SK-MEL-5 (cell line): Measurements from ENCODE around the gene CTSH. TPM values are rescaled to one million over a fixed set of nuclear protein-coding genes. Genes with fewer than 3 reads are reported as not detected.

ENCODE experiments used
- DNase-seq: peaks from one replicate; pipeline ENCODE4 v3.0.0-alpha.2; 2016; ENCODE audit warnings: low read depth, low spot score
- in situ Hi-C: cut with HindIII; loops from 2 replicates; pipeline ENCODE4 v1.10.0; 2016; ENCODE audit warnings: low sequenced_read_pairs, high pct_unique_total_duplicates, low pct_unique_long_range_greater_than_20kb
- total RNA-seq: library from RNA; depleted of rRNA; stranded (reverse); fragments of >200 nt; shearing (Covaris generic); gene quantifications from 2 replicates; pipeline ENCODE4 v1.2.3, GENCODE V29; 2014

CTSH gene
- total RNA-seq, 1 experiment from 2014 or later, result 334 TPM

DNA sequence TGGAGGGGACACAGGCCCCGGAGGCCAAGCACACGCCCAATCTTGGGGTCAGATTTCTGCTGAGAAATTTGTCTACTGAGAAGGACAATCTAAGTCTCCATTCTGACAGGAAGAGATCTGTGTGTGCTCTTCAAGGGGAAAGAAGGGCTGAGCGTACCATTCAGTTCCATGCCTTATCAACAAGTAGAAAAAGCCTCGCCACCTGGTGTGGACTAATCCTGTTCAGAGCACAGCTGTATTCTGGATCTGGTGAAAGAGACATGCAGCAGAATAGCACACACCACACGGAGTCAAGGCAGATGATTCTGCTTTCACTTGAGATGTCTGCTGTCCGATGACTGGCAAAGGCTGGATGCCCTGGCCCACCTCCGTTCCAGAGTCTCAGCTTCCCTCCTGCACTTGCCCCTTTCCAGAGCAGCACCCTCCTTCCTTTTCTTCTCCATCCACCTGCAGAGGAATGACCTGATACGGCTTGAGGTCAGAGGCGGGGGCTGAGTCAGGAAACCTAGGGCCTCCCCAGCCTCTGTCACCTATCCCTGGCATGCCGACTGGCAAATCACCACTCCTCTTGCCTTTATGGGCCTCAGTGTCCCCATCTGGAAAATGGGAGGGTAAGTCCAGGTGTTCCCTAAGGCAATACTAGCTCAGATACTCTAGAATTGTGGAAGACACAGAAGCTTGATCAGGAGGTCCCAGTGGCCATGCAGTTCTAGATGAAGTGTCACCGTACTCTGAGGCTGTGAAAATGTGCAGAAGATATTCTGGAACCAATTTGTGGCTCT is 36.9 kb upstream of the CTSH start:
- no peak for DNase-seq
- in situ Hi-C loops, result no loop called here

DNA sequence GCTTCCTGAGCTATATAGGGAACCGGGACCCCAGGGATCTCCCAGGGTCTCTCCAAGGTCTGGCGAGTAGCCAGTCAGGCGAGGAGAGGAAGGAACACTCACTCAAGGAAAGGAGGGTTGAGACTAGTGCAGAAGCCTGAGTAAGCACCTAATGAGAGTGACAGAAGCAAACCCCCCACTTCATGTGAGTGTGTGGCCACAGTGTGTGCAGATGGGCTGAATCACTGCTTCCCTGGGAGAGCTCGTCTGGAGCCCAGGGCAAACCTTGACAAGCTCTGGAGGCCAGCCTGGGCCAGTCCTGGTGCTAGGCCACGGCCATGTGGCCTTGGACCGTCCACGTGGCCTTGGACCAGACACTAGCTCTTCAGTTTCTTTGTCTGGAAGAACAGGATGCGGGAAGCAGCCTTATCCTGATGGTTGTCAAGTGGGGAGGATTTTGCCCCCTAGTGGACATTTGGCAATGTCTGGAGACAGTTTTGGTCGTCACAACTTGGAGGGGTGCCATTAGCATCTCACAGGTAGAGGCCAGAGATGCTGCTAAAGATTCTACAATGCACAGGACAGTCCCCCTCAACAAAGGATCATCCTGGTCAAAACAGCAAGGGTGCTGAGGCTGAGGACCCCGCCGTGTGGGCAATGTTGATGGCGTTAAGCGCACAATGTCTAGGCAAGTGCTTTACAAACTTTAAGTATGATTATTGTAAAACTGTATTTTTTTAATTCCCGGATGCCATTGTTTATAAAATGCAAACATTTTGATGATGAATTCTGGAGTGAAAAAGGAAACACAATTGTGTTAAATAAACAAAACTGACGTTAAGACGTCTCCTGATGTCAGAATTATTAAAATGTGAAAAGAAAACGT is 34.8 kb upstream of the CTSH start:
- in situ Hi-C loops, result no loop called here
- DNase-seq, result peak; percentile 96

DNA sequence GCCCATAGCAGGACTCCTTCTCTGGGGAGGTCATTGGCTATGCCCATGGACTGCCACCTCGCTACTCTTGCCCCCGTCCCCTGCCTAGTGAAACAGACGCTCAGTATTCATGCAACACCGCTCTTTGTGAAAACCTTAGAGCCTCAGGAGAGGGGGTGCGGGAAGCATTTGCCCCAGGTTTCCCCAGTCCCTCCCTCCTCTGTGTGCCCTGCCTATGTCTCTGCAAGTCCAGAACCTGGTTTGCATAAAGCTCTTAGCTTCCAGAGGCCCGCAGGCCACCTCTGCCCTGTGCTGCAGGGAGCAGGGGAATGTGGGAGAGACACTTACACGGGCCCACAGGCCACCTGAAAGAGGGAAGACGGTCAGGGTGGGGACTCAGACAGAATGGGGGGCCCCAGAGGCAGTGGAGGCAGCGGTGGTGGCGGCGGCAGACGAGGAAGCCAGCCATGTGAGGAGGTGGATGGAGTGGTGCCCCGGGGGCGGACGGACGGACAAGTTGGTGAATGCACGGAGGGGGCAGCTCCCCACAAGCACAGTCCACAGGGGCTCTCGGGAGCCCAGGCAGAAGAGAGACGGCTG is 33.8 kb upstream of the CTSH start:
- in situ Hi-C loops, result no loop called here
- no peak for DNase-seq

DNA sequence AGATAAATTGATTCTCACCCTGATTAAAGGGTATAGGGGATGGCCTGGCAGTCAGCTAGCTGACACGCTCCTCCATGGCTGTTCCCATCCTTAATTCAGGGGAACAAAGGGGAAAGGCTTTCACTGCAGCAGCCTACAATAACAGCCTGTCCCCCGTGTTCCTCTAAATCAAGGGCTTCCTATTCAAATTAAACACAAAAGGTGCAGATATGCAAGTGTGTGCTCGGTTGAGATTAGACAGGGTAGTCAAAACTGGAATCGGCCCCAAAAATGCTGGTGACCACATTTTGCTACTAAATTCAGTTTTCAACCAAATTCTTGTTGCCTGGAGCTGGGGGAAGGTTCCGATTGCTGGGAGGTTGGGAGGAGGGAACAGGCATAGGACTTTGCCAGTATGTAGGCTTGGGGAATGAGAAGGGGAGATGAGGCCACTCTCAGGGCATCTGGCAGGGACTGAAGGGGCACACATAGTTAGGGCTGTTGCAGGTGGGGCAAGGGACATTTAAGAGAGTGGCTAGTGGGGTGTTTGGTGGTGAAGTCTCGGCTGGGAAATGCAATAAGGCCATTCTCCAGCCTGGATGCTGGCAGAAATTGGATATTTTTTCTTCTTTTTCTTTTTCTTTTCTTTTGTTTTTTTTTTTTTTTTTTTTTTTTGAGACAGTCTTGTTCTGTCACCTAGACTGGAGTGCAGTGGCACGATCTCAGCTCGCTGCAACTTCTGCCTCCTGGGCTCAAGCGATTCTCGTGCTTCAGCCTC is 32.9 kb upstream of the CTSH start:
- in situ Hi-C loops, result no loop called here
- DNase-seq, result no peak

DNA sequence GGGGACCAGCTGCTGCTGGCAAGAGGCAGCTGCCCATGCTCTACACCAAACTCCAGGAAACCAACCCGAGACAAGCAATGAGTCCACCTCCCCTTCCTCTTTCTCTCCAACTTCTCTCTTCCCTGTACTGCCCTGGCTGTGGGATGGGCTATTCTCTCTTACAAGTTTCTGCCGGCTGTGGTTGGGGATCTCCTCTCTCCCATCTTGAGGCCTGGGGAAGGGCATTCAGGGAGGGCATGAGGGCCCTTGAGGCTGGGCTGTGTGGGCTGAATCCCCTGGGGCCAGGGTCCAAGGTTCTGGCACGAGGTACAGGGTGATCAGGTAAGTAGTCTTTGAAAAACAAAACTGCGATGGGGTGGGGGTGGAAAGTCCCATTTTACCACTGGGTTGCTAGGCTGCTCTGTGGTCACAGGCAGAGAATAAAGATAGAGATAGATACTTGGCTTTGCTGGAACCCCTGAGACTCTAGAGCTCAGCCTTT is 32.3 kb upstream of the CTSH start:
- DNase-seq, result no peak
- in situ Hi-C loops, result no loop called here

DNA sequence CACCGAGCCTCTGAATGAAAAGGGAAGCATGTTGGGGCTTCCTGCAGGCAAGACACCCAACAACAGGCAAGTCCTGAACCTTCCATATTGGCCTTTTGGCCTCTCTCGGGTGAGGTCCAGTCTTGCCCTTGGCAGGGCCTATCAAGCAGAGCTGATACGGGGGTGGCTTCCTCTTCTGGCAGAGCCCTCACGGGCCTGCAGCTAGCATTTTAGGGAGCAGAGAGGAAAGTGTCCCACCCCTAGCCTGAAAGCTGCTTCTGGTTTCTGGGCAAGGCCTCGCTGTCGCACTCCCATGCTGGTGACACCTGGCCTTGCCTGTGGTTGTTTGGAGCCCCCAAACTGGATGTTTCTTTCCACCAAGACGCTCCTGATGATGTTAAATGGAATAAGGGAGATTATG is 31.8 kb upstream of the CTSH start:
- in situ Hi-C loops, result no loop called here
- DNase-seq, result no peak

DNA sequence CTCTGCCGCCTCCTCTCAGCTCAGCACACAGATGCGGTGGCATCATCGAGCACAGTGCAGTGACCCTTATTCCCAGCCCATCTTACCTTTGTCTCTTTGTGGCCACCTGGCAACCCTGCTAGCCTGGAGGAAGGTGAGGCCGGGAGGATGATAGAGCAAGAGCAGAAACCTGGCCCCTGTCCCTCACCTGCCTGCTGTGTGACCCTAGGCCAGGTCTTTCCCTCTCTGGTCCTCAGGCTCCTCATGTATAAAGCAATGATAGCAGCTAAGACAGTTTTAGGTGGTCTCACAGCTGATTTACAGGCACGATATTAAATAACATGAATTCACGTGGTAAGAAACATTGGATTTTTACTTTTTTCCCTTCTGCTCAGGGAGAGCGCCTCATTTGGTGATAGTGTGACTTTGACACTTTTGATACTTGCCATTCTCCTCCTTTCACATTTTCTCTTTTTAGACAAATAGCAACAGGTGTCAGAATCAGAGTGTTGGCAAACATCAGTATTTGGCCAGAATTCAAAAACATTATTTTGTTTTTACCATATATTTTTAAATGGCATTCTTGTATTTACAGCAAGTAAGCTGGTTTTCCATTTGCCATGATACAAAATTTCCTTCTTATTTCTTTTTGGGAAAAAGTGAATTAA is 29.5 kb upstream of the CTSH start:
- no peak for DNase-seq
- in situ Hi-C loops, result no loop called here

DNA sequence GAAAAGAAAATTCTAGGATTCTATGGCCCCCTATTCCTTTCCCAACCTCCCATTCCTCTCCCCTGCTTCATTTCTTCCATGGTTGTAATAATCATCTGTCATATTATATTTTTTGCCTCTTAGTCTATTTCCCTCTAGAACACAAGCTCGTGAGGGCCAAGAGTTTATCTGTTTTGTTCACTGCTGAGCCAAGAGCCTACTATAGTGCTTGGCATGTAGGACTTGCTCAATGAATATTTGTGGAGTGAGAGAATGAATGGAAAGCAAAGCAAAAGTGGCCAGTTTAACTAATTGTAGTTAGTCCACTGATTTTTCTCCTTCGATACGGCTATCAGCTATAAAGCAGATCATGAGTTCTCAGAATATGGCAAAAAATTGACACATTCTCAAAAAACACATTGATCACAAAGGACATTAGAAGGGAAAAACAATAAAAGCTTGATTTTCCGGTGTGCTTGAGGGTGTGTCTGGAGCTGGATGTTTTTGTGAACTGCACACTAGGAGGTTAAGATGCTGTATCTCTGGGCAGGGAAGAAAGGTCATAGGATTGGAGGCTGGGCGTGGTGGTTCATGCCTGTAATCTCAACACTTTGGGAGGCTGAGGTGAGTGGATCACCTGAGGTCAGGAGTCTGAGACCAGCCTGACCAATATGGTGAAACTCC is 25.0 kb upstream of the CTSH start:
- DNase-seq, result no peak
- in situ Hi-C loops, result no loop called here

DNA sequence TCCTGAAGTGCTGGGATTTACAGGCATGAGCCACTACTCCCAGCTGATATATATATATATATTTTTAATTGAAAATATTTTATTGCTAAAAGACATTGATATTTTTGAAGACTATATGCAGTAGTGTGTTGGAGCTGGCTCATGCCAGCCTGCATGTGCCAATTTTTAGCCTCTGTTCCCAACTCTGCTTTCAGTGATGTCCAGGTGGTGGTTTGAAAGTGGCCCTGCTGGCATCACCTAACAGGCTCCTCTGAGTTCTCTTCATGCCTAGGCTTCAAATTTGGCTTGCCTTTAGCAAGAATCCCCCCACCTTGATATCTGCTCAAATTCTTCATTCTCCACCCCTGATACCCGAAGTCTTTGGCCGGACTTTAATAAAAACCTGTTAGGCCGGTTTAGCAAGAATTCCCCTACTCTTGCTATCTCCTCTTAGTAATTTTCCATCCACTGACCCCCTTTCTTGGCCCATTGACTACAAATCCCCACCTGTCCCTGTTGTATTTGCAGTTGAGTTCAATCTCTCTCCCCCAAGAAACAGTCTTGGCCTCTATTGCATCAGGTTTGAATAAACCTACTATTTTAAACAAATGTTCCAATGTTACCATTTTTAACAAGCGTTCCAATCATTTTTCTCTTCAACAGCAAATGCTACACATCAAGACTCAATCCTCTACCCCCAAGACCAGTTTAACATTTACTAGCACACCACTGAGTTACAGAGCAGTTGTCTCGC is 23.9 kb upstream of the CTSH start:
- in situ Hi-C loops, result no loop called here
- DNase-seq, result no peak

DNA sequence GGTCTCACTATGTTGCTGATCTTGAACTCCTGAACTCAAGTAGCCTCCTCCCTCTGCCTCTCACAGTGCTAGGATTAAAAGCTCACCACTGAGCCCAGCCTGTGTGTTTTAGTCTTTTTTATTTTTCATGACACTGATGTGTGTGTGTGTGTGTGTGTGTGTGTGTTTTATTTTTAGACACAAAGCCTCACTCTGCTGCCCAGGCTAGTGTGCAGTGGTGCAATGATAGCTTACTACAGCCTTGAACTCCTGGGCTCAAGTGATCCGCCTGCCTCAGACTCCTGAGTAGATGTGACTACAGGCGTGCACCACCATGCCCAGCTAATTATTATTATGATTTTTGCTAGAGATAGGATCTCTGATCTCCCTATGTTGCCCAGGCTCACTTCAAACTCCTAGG is 23.3 kb upstream of the CTSH start:
- in situ Hi-C loops, result no loop called here
- DNase-seq, result no peak

DNA sequence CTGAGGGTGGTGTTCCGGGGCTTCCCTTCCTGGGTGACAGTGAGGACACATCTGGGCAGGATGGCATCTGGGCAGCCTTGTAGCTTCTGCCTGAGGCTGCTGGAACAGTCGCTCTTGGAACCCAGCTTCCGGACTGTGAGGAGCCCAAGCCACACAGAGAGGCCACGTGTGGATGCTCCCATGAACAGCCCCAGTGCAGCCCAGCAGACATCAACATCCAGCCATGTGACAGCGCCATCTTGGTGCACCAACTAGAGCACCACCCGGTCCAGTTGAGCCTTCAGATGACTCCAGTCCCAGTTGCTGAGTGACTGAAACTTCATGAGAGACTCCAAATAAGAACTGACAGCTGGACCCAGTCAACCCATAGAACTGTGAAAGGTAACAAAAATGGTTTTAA is 15.5 kb upstream of the CTSH start:
- no peak for DNase-seq
- in situ Hi-C loops, result no loop called here

DNA sequence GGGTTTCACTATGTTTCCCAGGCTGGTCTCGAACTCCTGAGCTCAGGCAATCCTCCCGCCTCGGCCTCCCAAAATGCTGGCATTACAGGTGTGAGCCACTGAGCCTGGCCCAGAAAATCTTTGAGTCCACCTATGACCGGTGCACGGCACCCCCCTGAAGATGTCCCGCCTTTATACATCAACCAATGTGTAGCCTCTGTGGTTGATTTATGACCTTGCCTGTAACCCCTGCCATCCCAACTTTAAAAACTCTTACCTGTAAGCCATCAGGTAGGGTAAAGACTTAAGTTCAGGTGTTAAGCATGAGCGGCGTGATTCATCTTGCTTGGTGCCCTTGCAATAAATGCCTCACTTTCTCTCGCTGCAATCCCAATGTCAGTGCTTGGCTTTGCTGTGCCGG is 14.5 kb upstream of the CTSH start:
- in situ Hi-C loops, result no loop called here
- no peak for DNase-seq

DNA sequence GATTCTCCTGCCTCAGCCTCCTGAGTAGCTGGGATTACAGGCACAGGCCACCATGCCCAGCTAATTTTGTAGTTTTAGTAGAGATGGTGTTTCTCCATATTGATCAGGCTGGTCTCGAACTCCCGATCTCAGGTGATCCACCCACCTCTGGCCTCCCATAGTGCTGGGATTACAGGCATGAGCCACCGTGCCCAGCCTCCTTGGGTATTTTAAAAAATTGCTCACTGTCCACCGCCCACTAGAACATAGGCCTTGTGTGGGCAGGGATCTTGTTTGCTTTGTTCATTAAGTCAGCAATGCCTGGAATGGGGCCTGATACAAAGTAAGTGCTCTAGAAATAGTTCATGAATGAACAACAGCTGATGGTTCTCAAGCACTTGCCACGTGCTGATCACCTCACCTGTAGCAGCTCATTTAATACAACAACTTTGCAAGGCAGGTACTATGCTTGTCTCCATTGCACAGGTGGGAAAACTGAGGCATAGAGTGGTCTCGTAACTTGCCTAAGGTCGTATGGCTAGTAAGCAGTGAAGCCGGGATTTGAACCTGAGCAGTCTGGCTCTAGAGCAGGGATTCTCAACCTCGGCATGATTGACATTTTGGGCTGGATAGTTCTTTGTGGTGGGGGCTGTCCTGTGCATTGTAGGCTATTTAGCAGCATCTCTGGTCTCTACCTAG is 12.7 kb upstream of the CTSH start:
- in situ Hi-C loops, result no loop called here
- no peak for DNase-seq

DNA sequence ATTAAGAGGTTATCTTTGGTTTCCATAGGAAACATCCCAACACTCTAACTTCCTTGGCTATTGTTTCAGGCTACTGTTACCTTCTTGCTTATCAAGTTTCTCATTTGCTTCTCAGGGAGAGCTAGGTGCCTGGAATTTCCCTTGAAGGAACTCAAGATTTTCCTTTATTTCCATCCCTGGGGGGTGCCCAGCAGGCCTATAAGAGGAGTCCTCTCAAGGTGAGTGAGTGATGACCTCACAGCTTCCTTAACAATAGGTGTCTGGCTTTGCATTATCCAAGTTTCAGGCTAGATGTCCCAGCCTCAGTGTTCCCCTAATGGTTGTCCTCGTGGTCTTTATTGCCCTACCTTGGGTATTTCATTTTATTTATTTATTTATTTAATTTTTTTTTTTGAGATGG is 12.1 kb upstream of the CTSH start:
- no peak for DNase-seq
- in situ Hi-C loops, result no loop called here

DNA sequence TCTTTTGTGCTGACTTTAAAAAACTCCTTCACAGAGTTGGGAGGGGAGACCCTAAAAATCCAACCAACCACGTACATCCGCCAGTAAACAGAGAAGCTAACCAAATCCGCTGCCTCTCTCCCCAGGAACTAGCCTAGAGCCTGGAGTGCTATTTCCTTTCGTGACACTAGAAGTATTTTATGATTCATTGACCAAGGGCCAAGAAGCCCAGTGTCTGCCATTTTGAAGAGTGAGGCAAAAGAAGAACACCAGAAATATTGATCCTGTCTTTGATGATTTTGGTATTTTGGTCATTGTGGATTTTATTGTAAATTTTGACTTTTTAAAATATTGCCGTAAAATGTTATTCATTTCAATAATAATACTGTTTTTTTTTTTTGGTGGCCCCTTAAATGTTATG is 10.5 kb upstream of the CTSH start:
- DNase-seq, result no peak
- in situ Hi-C loops, result no loop called here

DNA sequence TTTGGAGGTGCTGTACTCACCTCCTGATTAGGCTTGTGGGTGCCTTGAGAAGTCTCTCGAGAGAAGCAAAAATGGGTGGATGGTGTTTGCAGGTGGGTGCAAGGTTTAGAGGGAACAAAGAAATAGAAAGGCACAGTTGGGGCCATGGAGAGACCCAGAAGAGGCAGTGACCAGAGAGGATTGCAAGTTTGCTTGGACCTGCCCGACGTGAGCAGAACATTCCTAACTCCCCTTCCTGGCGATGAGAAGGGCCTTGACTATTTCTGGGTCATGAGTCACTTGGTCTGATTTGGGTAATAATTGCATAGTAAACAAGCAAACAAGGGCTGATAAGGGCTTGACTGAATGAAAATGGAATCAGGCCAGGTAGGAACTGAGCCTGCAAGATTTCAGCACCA is 7.0 kb upstream of the CTSH start:
- no peak for DNase-seq
- in situ Hi-C loops, result no loop called here
